Measurements from ENCODE around the gene FAM181A.

- no peak for TF ChIP-seq CTCF (IDR thresholded peaks at IDR 0.05)
- TF ChIP-seq SIN3A (IDR thresholded peaks at IDR 0.05; ENCODE audit: borderline replicate concordance, insufficient read depth, low read depth, low read length): no peak
- TF ChIP-seq POLR2AphosphoS5 (IDR thresholded peaks at IDR 0.05; ENCODE audit: low read depth, low read length): no peak
- no peak for TF ChIP-seq TCF7L2 (IDR thresholded peaks at IDR 0.05; ENCODE audit: low read depth, low read length)
Measured at GRCh38 chr14:93977171-93977570, 50.0 kb downstream of the FAM181A start.

Data from Panc1 (cell line).